ENCODE results near the gene SYNM.

GRCh38 chr15:99127773-99128172 lies 22.9 kb downstream of the SYNM start:
- TF ChIP-seq, protein P1, sequence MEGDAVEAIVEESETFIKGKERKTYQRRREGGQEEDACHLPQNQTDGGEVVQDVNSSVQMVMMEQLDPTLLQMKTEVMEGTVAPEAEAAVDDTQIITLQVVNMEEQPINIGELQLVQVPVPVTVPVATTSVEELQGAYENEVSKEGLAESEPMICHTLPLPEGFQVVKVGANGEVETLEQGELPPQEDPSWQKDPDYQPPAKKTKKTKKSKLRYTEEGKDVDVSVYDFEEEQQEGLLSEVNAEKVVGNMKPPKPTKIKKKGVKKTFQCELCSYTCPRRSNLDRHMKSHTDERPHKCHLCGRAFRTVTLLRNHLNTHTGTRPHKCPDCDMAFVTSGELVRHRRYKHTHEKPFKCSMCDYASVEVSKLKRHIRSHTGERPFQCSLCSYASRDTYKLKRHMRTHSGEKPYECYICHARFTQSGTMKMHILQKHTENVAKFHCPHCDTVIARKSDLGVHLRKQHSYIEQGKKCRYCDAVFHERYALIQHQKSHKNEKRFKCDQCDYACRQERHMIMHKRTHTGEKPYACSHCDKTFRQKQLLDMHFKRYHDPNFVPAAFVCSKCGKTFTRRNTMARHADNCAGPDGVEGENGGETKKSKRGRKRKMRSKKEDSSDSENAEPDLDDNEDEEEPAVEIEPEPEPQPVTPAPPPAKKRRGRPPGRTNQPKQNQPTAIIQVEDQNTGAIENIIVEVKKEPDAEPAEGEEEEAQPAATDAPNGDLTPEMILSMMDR (IDR thresholded peaks at IDR 0.05), result no peak
- TF ChIP-seq POLR2A (IDR thresholded peaks at IDR 0.05), result no peak
